ENCODE measurements around the gene SYTL3.
A peak's percentile ranks its signal among the peaks of the same experiment; 100 is the strongest.

GRCh38 chr6:158703837-158704822 lies 54.3 kb downstream of the SYTL3 start:
- TF ChIP-seq POLR2A (IDR thresholded peaks at IDR 0.05) (no peak), CTCF (IDR thresholded peaks at IDR 0.05 in 4 of 5, conservative IDR thresholded peaks at IDR 0.05 in 1 of 5) (peak in 4 of 5 experiments; percentile 91 to 99 (median 94))

Measured in gastrocnemius medialis (tissue), 4 donors.